SU-DHL-6 (cell line): ENCODE results near the gene SGK1.
"Not testable (repeated sequence)": the region's sequence is repeated elsewhere in the genome, so short reads cannot be mapped to it uniquely, and the experiment has no call there.

Experiments
- H2AFZ ChIP-seq: fragments of 200-600 bp; sonication (generic); 2 replicates; pipeline ENCODE4 v1.6.1; 2014; ENCODE audit warnings: low read depth, mild to moderate bottlenecking, moderate library complexity, mixed read lengths, antibody characterized with exemption, low read length; ENCODE audit not compliant: severe bottlenecking
- H3F3A ChIP-seq: fragments of 200-600 bp; shearing (Covaris generic); 2 replicates; pipeline ENCODE4 v1.6.0; 2016; ENCODE audit warnings: antibody characterized with exemption, mild to moderate bottlenecking; ENCODE audit not compliant: insufficient read depth
- H3K27ac ChIP-seq: fragments of 200-600 bp; sonication (generic); 2 replicates; pipeline ENCODE4 v1.5.1; 2016; ENCODE audit warnings: low read depth, mild to moderate bottlenecking, low read length, moderate library complexity, mixed read lengths
- H3K27me3 ChIP-seq: fragments of 200-600 bp; sonication (generic), shearing (Covaris generic); 2 replicates; pipeline ENCODE4 v1.6.0; 2014; ENCODE audit warnings: mild to moderate bottlenecking, low read length
- H3K36me3 ChIP-seq: fragments of 200-600 bp; sonication (generic); 2 replicates; pipeline ENCODE4 v1.6.1; 2014; ENCODE audit warnings: mild to moderate bottlenecking, low read length, mixed read lengths
- H3K4me2 ChIP-seq: fragments of 300-600, 200-600 bp; shearing (Covaris generic), sonication (generic); 2 replicates; pipeline ENCODE4 v1.6.0; 2014; ENCODE audit warnings: low read length, low read depth, mild to moderate bottlenecking; ENCODE audit not compliant: poor library complexity, severe bottlenecking
- H3K4me3 ChIP-seq: fragments of 200-600 bp; sonication (generic); 2 replicates; pipeline ENCODE4 v1.5.1; 2014; ENCODE audit warnings: antibody characterized with exemption, low read length, mild to moderate bottlenecking, mixed read lengths; ENCODE audit not compliant: insufficient read depth, poor library complexity, severe bottlenecking
- H3K79me2 ChIP-seq: fragments of 200-600 bp; sonication (generic); 2 replicates; pipeline ENCODE4 v1.6.1; 2014; ENCODE audit warnings: mild to moderate bottlenecking, low read length, moderate library complexity; ENCODE audit not compliant: insufficient read depth
- H3K9ac ChIP-seq: fragments of 200-600 bp; sonication (generic); 2 replicates; pipeline ENCODE4 v1.7.0; 2014; ENCODE audit warnings: mild to moderate bottlenecking, low read length
- H3K9me2 ChIP-seq: fragments of 200-600 bp; sonication (generic); replicated peaks from 2 replicates; pipeline ENCODE4 v1.6.1; 2014; ENCODE audit warnings: low read length; ENCODE audit not compliant: insufficient read depth
- H3K9me3 ChIP-seq: fragments of 200-600 bp; sonication (generic); 2 replicates; pipeline ENCODE4 v1.6.1; 2014; ENCODE audit warnings: low read length, mixed read lengths; ENCODE audit not compliant: insufficient read depth
- H4K20me1 ChIP-seq: fragments of 200-600 bp; sonication (generic); 2 replicates; pipeline ENCODE4 v1.6.1; 2014; ENCODE audit warnings: low read depth, mild to moderate bottlenecking, antibody characterized with exemption, low read length, moderate library complexity, mixed read lengths
- EZH2phosphoT487 ChIP-seq: fragments of 200-600 bp; sonication (generic), shearing (Covaris generic); conservative IDR thresholded peaks from 2 replicates; pipeline ENCODE4 v1.6.1; 2018; ENCODE audit warnings: mild to moderate bottlenecking, antibody characterized with exemption, low read length, moderate library complexity, mixed read lengths
- TF ChIP-seq, protein P1 (sequence below): fragments of 200-600 bp; sonication (generic); IDR thresholded peaks from one replicate; pipeline ENCODE4 v1.5.1; 2017; ENCODE audit warnings: antibody characterized with exemption, mild to moderate bottlenecking, low read length, moderate library complexity; ENCODE audit not compliant: insufficient read depth, poor library complexity, severe bottlenecking

The SGK1 gene

DNA sequence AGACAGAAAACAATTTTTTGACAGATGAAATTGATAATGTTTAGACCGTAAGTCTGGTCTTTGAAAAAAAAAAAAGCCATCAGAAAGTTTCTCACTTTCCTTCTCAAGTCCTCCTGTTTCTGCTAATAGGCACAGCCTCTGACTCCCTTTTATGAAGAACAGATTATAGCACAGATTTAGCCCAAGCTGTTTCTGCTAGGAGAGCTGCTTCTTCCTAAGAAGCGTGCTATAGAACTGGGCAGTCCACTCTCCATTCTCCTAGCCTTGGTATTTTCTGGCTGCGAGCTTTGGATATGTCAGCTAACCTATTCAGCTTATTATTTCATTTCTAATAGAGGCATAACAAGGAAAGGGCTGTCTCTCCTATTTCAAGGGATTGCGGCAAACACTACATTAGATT is 112.5 kb downstream of the SGK1 start:
- peaks cover 43% of the 10 kb centered on the region for H3F3A ChIP-seq
- no peak overlapping the region for H3K4me3 ChIP-seq
- H3K79me2 ChIP-seq, result no peaks in the 10 kb centered on the region
- H3K27ac ChIP-seq, result peak overlapping the region; percentile 80
- peak overlapping the region; percentile 37 for H3K9ac ChIP-seq
- H3K9me2 ChIP-seq, result no peaks in the 10 kb centered on the region
- peak overlapping the region; percentile 39 for H3K4me2 ChIP-seq
- no peak for TF ChIP-seq EZH2phosphoT487
- TF ChIP-seq, protein P1, sequence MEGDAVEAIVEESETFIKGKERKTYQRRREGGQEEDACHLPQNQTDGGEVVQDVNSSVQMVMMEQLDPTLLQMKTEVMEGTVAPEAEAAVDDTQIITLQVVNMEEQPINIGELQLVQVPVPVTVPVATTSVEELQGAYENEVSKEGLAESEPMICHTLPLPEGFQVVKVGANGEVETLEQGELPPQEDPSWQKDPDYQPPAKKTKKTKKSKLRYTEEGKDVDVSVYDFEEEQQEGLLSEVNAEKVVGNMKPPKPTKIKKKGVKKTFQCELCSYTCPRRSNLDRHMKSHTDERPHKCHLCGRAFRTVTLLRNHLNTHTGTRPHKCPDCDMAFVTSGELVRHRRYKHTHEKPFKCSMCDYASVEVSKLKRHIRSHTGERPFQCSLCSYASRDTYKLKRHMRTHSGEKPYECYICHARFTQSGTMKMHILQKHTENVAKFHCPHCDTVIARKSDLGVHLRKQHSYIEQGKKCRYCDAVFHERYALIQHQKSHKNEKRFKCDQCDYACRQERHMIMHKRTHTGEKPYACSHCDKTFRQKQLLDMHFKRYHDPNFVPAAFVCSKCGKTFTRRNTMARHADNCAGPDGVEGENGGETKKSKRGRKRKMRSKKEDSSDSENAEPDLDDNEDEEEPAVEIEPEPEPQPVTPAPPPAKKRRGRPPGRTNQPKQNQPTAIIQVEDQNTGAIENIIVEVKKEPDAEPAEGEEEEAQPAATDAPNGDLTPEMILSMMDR, result no peak
- H3K36me3 ChIP-seq, result peaks cover 6% of the 10 kb centered on the region; the same call in 1 of the 2 replicates
- H2AFZ ChIP-seq, result peak overlapping the region; percentile 69
- no peaks in the 10 kb centered on the region for H3K9me3 ChIP-seq
- no peaks in the 10 kb centered on the region for H3K27me3 ChIP-seq
- no peaks in the 10 kb centered on the region for H4K20me1 ChIP-seq

DNA sequence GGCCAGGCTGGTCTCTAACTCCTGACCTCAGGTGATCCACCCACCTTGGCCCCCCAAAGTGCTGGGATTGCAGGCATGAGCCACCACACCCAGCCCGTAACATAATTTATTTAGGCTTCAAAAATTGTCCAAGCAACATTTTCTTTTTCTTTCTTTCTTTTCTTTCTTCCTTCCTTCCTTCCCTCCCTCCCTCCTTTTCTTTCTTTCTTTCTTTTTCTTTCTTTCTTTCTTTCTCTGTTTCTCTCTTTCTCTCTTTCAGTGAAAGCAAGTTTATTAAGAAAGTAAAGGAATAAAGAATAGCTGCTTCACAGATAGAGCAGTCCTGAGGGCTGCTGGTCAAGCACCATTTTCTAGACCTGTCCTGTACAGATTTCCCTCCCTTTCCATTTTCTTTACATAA is 113.2 kb downstream of the SGK1 start:
- H3K36me3 ChIP-seq, H3K4me3 ChIP-seq, H3K79me2 ChIP-seq, H4K20me1 ChIP-seq, H3K9me2 ChIP-seq, H3K9me3 ChIP-seq, H3K27me3 ChIP-seq: not testable (repeated sequence)
- Histone ChIP-seq H2AFZ (peak overlapping the region; percentile 69), H3K27ac (peak overlapping the region; percentile 80), H3K4me2 (peak overlapping the region; percentile 39), H3K9ac (peak overlapping the region; percentile 37), H3F3A (peaks cover 43% of the 10 kb centered on the region)

DNA sequence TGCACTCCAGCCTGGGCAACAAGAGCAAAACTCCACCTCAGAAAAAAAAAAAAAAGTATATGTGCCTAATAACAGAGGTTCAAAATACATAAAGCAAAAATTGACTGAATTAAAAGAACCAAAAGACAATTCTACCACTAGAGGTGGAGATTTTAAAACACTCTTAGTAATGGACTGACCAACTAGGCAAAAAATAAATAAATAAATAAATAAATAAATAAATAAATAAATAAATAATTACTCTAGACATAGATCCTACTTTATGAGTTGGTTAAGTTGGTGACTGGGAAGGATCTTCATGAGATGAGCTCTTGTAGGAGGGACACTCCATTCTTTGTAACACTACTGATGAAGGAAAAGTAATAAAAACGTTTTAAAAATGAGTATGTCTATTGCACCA is 113.9 kb downstream of the SGK1 start:
- Histone ChIP-seq H3K79me2 (no peaks in the 10 kb centered on the region), H3F3A (peaks cover 41% of the 10 kb centered on the region), H3K9me3 (no peaks in the 10 kb centered on the region), H3K4me2 (no peak overlapping the region), H3K9me2 (no peaks in the 10 kb centered on the region), H4K20me1 (no peaks in the 10 kb centered on the region), H3K9ac (no peak overlapping the region), H3K36me3 (peaks cover 6% of the 10 kb centered on the region; the same call in 1 of the 2 replicates), H3K4me3 (no peak overlapping the region), H2AFZ (no peak overlapping the region), H3K27me3 (no peaks in the 10 kb centered on the region), H3K27ac (no peak overlapping the region)
- TF ChIP-seq, protein P1, result no peak
- TF ChIP-seq EZH2phosphoT487, result no peak

DNA sequence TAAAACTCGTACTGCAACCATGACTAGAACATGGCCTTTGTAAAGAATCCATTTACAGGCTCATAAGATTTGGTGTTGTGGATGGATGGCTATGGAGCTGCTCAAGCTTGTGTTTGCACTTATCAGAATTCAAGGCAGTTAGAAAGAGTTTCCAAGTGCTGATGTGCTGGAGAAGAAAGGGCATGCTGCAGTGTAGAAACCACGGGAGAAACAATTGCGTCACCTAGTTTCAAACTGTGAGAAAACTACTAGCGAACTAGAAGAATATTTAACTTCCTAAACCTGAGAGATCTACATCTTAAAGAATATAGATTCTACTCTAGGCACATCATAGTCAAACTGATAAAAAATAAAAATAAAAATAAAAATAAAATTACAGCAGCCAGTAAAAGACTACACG is 116.2 kb downstream of the SGK1 start:
- H3K9ac ChIP-seq, result no peak overlapping the region
- H2AFZ ChIP-seq, result no peak overlapping the region
- H4K20me1 ChIP-seq, result no peaks in the 10 kb centered on the region
- no peaks in the 10 kb centered on the region for H3K27me3 ChIP-seq
- no peak overlapping the region for H3K4me3 ChIP-seq
- H3F3A ChIP-seq, result peaks cover 45% of the 10 kb centered on the region
- H3K79me2 ChIP-seq, result no peaks in the 10 kb centered on the region
- H3K4me2 ChIP-seq, result no peak overlapping the region
- peaks cover 6% of the 10 kb centered on the region; the same call in 1 of the 2 replicates for H3K36me3 ChIP-seq
- peak overlapping the region; percentile 52 for H3K27ac ChIP-seq
- H3K9me3 ChIP-seq, result no peaks in the 10 kb centered on the region
- H3K9me2 ChIP-seq, result no peaks in the 10 kb centered on the region
- TF ChIP-seq EZH2phosphoT487, result no peak
- TF ChIP-seq, protein P1, result no peak
